Parathyroid adenoma (tissue), 2 donors: ENCODE data around the gene TM9SF3.

ENCODE experiments used
- H2AFZ ChIP-seq: fragments of 300-600 bp; sonication (generic); one replicate; pipeline ENCODE4 v1.7.0; 2017; ENCODE audit warnings: antibody characterized with exemption, mild to moderate bottlenecking
- H3K27ac ChIP-seq: fragments of 300-600 bp; sonication (generic); one replicate; pipeline ENCODE4 v1.7.0; 2017
- H3K27me3 ChIP-seq: fragments of 300-600 bp; sonication (generic); one replicate; pipeline ENCODE4 v1.7.0; 2017; ENCODE audit warnings: low read length; ENCODE audit not compliant: control insufficient read depth, insufficient read depth
- H3K36me3 ChIP-seq: fragments of 300-600 bp; sonication (generic); one replicate; pipeline ENCODE4 v1.7.0; 2017; ENCODE audit warnings: low read length; ENCODE audit not compliant: control insufficient read depth, insufficient read depth
- H3K4me1 ChIP-seq: fragments of 300-600 bp; sonication (generic); one replicate; pipeline ENCODE4 v1.7.0; 2017; ENCODE audit warnings: control low read depth
- H3K4me2 ChIP-seq: fragments of 300-600 bp; sonication (generic); one replicate; pipeline ENCODE4 v1.7.0; 2017; ENCODE audit warnings: low read length
- H3K4me3 ChIP-seq: fragments of 300-600 bp; sonication (generic); one replicate; pipeline ENCODE4 v1.7.0; 2017; ENCODE audit warnings: low read depth, low read length
- H3K79me2 ChIP-seq: fragments of 300-600 bp; sonication (generic); one replicate; pipeline ENCODE4 v1.7.0; 2017; ENCODE audit warnings: control low read depth
- H3K9ac ChIP-seq: fragments of 300-600 bp; sonication (generic); one replicate; pipeline ENCODE4 v1.7.0; 2017; ENCODE audit warnings: mild to moderate bottlenecking
- H3K9me3 ChIP-seq: fragments of 300-600 bp; sonication (generic); one replicate; pipeline ENCODE4 v1.7.0; 2017; ENCODE audit warnings: low read length; ENCODE audit not compliant: control insufficient read depth
- TF ChIP-seq, protein P1 (sequence below): fragments of 300-600 bp; sonication (generic); IDR thresholded peaks from one replicate; pipeline ENCODE4 v1.7.0; 2017; ENCODE audit warnings: antibody characterized with exemption, mild to moderate bottlenecking
- donor health status: primary hyperparathyroidism.

TM9SF3 gene

GRCh38 chr10:96586419-96587263 is at the start of gene TM9SF3:
TM9SF3 (minus strand) TSS chr10:96587012; CDS start chr10:96586835, 177 bp downstream.
- H3K9me3 ChIP-seq, result no peaks in the 10 kb centered on the region
- TF ChIP-seq, protein P1, sequence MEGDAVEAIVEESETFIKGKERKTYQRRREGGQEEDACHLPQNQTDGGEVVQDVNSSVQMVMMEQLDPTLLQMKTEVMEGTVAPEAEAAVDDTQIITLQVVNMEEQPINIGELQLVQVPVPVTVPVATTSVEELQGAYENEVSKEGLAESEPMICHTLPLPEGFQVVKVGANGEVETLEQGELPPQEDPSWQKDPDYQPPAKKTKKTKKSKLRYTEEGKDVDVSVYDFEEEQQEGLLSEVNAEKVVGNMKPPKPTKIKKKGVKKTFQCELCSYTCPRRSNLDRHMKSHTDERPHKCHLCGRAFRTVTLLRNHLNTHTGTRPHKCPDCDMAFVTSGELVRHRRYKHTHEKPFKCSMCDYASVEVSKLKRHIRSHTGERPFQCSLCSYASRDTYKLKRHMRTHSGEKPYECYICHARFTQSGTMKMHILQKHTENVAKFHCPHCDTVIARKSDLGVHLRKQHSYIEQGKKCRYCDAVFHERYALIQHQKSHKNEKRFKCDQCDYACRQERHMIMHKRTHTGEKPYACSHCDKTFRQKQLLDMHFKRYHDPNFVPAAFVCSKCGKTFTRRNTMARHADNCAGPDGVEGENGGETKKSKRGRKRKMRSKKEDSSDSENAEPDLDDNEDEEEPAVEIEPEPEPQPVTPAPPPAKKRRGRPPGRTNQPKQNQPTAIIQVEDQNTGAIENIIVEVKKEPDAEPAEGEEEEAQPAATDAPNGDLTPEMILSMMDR, result peak; percentile 10
- H2AFZ ChIP-seq, result peak within 1 kb of the TSS; percentile 90
- H3K4me1 ChIP-seq, result peaks cover 14% of the 10 kb centered on the region
- H3K79me2 ChIP-seq, result peaks cover 50% of the 10 kb centered on the region
- H3K4me2 ChIP-seq, result peak within 1 kb of the TSS; percentile 89
- H3K27me3 ChIP-seq, result no peaks in the 10 kb centered on the region
- no peaks in the 10 kb centered on the region for H3K36me3 ChIP-seq
- H3K27ac ChIP-seq, result peak within 1 kb of the TSS; percentile 87
- H3K4me3 ChIP-seq, result peak within 1 kb of the TSS; percentile 88
- peak within 1 kb of the TSS; percentile 91 for H3K9ac ChIP-seq

DNA sequence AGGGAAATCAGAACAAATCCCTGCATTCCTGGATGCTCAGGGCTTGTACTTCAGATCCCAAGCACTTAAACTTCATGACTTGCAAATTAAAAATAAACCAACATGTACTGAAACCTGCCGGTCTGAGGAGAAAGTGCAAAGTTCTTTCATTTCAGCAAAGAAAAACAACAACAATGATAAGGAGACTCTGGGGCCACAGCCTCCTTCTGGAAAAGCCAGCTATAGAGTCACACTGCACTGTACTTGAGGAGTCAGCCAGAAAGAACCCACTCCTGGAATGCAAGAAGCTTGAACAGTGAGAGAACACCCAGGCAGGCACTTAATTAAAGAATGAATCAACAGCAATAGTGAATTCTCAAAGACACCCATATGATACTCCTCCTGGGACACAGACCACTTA is 49.7 kb upstream of the TM9SF3 start:
- Histone ChIP-seq H3K4me3 (no peak overlapping the region), H3K27me3 (no peaks in the 10 kb centered on the region), H3K36me3 (no peaks in the 10 kb centered on the region), H2AFZ (no peak overlapping the region), H3K4me2 (no peak overlapping the region), H3K9ac (no peak overlapping the region), H3K4me1 (peaks cover 2% of the 10 kb centered on the region), H3K9me3 (no peaks in the 10 kb centered on the region), H3K79me2 (no peaks in the 10 kb centered on the region), H3K27ac (no peak overlapping the region)
- TF ChIP-seq, protein P1, result no peak

DNA sequence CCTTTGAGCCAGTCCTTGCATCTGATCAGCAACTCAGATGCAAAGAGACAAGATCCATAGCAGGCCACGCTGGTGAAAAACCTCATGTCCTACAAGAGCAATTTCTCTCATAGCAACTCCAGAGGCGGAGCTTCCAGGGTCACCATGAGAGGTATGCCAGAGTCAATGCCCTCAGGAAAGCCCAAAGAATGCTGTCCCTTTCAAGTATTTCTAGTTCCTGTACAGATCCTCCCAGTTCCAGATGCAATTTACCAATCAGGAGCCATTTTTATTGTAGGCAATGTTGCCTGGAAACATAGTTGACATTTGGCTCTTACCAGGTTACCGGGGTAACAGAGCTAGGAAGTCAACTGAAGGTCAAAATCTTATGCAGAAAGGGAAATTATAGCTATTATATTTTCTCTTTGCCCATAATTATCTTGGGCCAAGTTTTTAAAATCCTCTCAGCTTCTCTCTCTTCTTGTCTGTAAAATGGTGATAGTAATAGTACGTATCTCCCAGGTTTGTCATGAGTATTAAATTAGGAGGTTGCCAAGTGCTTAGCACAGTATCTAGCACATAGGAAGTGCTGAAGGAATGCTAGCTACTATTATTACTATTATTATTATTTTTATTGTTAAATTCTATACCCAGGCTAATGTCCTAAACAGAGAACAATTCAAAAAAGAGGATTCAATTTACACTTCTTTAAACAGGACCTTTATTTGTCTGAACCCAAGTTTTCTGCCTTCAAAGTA is 46.3 kb upstream of the TM9SF3 start:
- Histone ChIP-seq H3K79me2 (no peaks in the 10 kb centered on the region), H3K9ac (no peak overlapping the region), H2AFZ (peak overlapping the region; percentile 56), H3K4me2 (no peak overlapping the region), H3K4me1 (peaks cover 2% of the 10 kb centered on the region), H3K27me3 (no peaks in the 10 kb centered on the region), H3K4me3 (no peak overlapping the region), H3K27ac (no peak overlapping the region), H3K36me3 (no peaks in the 10 kb centered on the region), H3K9me3 (no peaks in the 10 kb centered on the region)
- TF ChIP-seq, protein P1, result no peak

DNA sequence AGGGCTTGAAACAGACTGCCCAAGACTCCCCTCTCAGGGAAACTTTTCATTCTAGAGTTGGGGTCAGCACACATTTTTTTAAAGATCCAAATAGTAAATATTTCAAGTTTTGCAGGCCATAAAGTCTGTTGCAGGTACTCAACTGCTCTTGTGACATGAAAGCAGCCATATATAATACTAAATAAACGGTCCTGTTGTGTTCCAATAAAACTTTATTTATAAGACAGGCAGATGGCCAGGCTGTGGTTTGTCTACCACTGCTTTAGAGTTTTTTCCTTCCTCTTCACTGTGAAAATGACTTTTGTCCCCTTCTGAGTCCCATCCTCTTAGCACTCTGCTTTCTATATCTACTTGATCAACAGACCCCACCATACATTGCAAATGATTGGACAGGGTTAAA is 40.5 kb upstream of the TM9SF3 start:
- no peaks in the 10 kb centered on the region for H3K27me3 ChIP-seq
- no peak overlapping the region for H3K9ac ChIP-seq
- no peaks in the 10 kb centered on the region for H3K79me2 ChIP-seq
- no peaks in the 10 kb centered on the region for H3K36me3 ChIP-seq
- H2AFZ ChIP-seq, result no peak overlapping the region
- H3K4me2 ChIP-seq, result no peak overlapping the region
- H3K4me3 ChIP-seq, result no peak overlapping the region
- H3K4me1 ChIP-seq, result no peaks in the 10 kb centered on the region
- no peaks in the 10 kb centered on the region for H3K9me3 ChIP-seq
- H3K27ac ChIP-seq, result no peak overlapping the region
- TF ChIP-seq, protein P1, result no peak
